Measurements from ENCODE around the gene TMEM132C.

GRCh38 chr12:128261757-128262156 is 5.2 kb upstream of the TMEM132C start:
- no peak for TF ChIP-seq EGR1 (IDR thresholded peaks at IDR 0.05)
- TF ChIP-seq EP300 (IDR thresholded peaks at IDR 0.05; ENCODE audit: borderline replicate concordance): no peak
- TF ChIP-seq RAD21 (IDR thresholded peaks at IDR 0.05; ENCODE audit: low read depth): no peak

Measured in Ishikawa (cell line).